Heart right ventricle (tissue), 16 donors: ENCODE measurements around the gene ZNF423. TPM values are rescaled to one million over a fixed set of nuclear protein-coding genes. Genes with fewer than 3 reads are reported as not detected.
A peak's percentile ranks its signal among the peaks of the same experiment; 100 is the strongest.

Experiments used
- ATAC-seq, 8 donors: fragments of 200-7000 bp; cut with Tn5 transposase; one replicate each; pipeline ENCODE4 v1.9.1; 2020; ENCODE audit warnings: mild to moderate bottlenecking in 8 of 8, moderate library complexity in 8 of 8, moderate number of reproducible peaks in 1 of 8
- DNase-seq, 2 donors: peaks; one replicate each; pipeline ENCODE4 v3.0.0-alpha.2; 2020
- H3K27ac ChIP-seq, 10 donors: fragments of 200-600 bp; sonication (generic) in 2 of 10; one replicate each; pipeline versions ENCODE4 v1.5.0 to v1.8.0; 2020 to 2022; ENCODE audit warnings: mild to moderate bottlenecking in 3 of 10
- H3K27me3 ChIP-seq, 7 donors: fragments of 200-600 bp; one replicate each; pipeline ENCODE4 v1.8.0; 2021 to 2022; ENCODE audit warnings: mild to moderate bottlenecking in 2 of 7
- H3K36me3 ChIP-seq, 9 donors: fragments of 200-600 bp; sonication (generic) in 1 of 9; one replicate each; pipeline versions ENCODE4 v1.5.0 to v1.8.0; 2020 to 2022; ENCODE audit warnings: mild to moderate bottlenecking in 2 of 9
- H3K4me1 ChIP-seq, 9 donors: fragments of 200-600 bp; sonication (generic) in 1 of 9; one replicate each; pipeline versions ENCODE4 v1.5.0 to v1.8.0; 2020 to 2022; ENCODE audit warnings: mild to moderate bottlenecking in 4 of 9
- H3K4me3 ChIP-seq, 10 donors: fragments of 200-600 bp; sonication (generic) in 2 of 10; one replicate each; pipeline versions ENCODE4 v1.5.0 to v1.8.0; 2020 to 2022; ENCODE audit warnings: mild to moderate bottlenecking in 7 of 10, moderate library complexity in 2 of 10
- H3K9me3 ChIP-seq, 11 donors: fragments of 200-600 bp in 10 of 11; sonication (generic) in 2 of 11; one replicate each; pipeline versions ENCODE4 v1.5.0 to v1.8.0; 2013 to 2022; ENCODE audit warnings: mild to moderate bottlenecking in 2 of 11, control low read depth in 1 of 11, moderate library complexity in 1 of 11
- CTCF ChIP-seq, 9 donors: fragments of 200-600 bp; sonication (generic) in 2 of 9; IDR thresholded peaks; one replicate each; pipeline versions ENCODE4 v1.5.0 to v1.8.0; 2021 to 2022; ENCODE audit warnings: antibody characterized with exemption in 9 of 9, mild to moderate bottlenecking in 5 of 9, moderate library complexity in 1 of 9
- WGBS, 2 donors: extraction: QIAGEN DNeasy Blood & Tissue Kit; methylation state at CpG; one replicate each; pipeline ENCODE4 v1.1.7; 2013; ENCODE audit warnings: inconsistent platforms in 1 of 2; 5-methylcytosine and 5-hydroxymethylcytosine counted together
- intact Hi-C, 10 donors: fragments of 100-400 bp; cut with DNase I; formaldehyde crosslinking; loops; one replicate each; pipeline versions ENCODE4 v1.11.1 to v1.14.2; 2022
- polyA plus RNA-seq, 2 donors: library from polyadenylated mRNA; stranded (reverse); fragments of 200-250 nt; gene quantifications; one replicate each; pipeline ENCODE4 v1.2.3, GENCODE V29; 2013
- total RNA-seq, 10 donors: library from RNA; stranded (reverse); fragmentation: NEBNext Ultra II Directional in 3 of 10; extraction: Animal tissue kit (Norgen Biotek cat#: 25700) in 3 of 10; gene quantifications; one replicate each; pipeline versions ENCODE4 v1.2.1 to v1.2.4, GENCODE V29; 2021 to 2023
- donor health status: Arrhythmogenic right ventricular cardiomyopathy.
- donor health status: ischemic (EF 13 %, LVEDD 7.1; RV severe dilation, severe dysfunction).
- donor health status: healthy with polysubstance abuse.
- donor health status: DM: no; HTN: yes; CAD: no.
- donor health status: DM: no; HTN: no; CAD: no.
- donor health status: ischemic (EF 25% LVEDD 6.9; RV normal size, moderate dysfunction).
- donor health status: ischemic (EF 25% LVEDD 5.7; RV mildly dilated, moderate dysfunction).
- donor health status: healthy.
- donor health status: DM: yes; HTN: yes; CAD: no.
- donor health status: Ischemic cardiomyopathy.
- donor health status: ischemic (EF 35%, LVEDD 5.7; RV mildly dilated, moderate dysfunction).
- donor health status: nonischemic (EF 11% LVEDD 7.7; RV severe dilation, severe dysfunction).
- donor health status: DM: yes; HTN: yes; CAD: no.
- donor health status: PGD.
- donor health status: ischemic (EF 29% LVEDD 5.4; RV normal size, mild dysfunction).
- donor health status: nonischemic (EF 23%, LVEDD 6.1; RV moderate dilation, normal function).

The ZNF423 gene
- total and polyA plus RNA-seq, 12 donors: 2.6 to 10.6 (median 7.0) TPM

DNA sequence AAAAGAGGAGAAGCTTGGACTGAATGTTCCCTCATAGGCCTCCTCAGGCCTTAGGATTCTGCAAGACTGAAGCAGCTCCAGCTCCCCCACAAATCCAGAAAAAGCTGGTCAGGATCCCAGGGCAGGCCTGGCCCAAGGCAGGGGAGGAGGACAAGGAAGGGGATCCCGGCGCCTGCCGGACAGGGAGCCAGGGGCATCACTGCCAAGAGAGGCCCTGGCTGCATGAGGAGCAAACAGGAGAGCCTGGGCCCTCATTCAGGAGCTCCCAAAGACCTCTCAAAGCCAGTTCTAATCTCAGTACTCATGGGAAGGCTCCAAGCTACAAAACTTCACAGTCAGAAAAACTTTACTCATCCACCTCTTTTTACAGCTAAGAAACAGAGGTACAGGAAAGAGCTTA lies 67.3 kb downstream of the ZNF423 start:
- no peak for TF ChIP-seq CTCF (IDR thresholded peaks at IDR 0.05)
- WGBS, 2 donors: 68% methylated on average over 3 of the region's 3 CpGs

DNA sequence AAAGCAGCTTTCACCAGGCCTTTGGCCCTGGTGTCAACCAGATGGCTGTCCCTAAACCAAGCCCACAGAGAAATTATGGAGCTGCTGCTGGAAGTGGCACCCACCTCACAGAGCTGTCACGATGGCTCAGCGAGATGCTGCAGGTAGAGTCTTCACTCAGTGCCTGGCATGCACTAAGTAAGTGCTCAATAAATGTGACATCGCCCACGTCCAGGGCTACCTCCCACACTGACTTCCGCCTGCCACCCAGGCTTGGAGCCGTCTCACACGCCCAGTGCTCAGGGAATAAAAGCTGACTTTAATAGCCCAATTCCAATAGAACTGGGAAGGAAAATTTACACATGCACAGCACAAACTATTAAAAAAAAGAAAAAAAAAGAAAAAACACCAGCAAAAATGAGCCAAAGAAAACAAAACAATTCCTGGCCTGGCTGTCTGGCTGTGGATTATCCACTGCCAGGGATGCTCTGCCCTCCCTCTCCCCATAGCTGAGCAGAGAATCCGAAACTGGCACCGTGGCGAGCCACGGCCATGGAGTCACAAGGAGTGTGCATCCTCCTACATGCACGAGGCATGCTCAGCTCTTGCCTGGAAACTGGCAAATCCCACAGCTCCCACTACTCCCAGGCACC lies 68.9 kb downstream of the ZNF423 start:
- H3K4me3 ChIP-seq: no peak overlapping the region
- intact Hi-C loops: no loop called here
- 85 to 89% methylated on average over 12 of the region's 12 CpGs for WGBS, 2 donors
- H3K36me3 ChIP-seq: peaks cover 0 to 10% (median 0%) of the 10 kb centered on the region in 9 donors
- H3K27ac ChIP-seq: no peak overlapping the region
- no peaks in the 10 kb centered on the region for H3K9me3 ChIP-seq
- H3K4me1 ChIP-seq: peaks cover 0 to 43% (median 9%) of the 10 kb centered on the region in 9 donors
- ATAC-seq (no peak), DNase-seq (no peak)
- no peak for TF ChIP-seq CTCF (IDR thresholded peaks at IDR 0.05)
- no peaks in the 10 kb centered on the region for H3K27me3 ChIP-seq

More for the DNA sequence above, 67.3 kb downstream of the ZNF423 start:
- Histone ChIP-seq H3K36me3 (peaks cover 0 to 10% (median 0%) of the 10 kb centered on the region in 9 donors), H3K4me1 (peaks cover 0 to 33% (median 4%) of the 10 kb centered on the region in 9 donors), H3K9me3 (no peaks in the 10 kb centered on the region), H3K27me3 (no peaks in the 10 kb centered on the region), H3K27ac (peak overlapping the region in 7 of 10 donors; percentile 14 to 56 (median 20)), H3K4me3 (no peak overlapping the region)
- DNase-seq: peak in 1 of 2 donors; percentile 33
- intact Hi-C loops: no loop called here
- peak in 6 of 8 donors; percentile 19 to 74 (median 60) for ATAC-seq

GRCh38 chr16:49785970-49786369 lies 69.9 kb downstream of the ZNF423 start:
- WGBS, 2 donors: 91 to 95% methylated on average over 11 of the region's 11 CpGs
- Histone ChIP-seq H3K36me3 (peaks cover 0 to 10% (median 0%) of the 10 kb centered on the region in 9 donors), H3K4me3 (no peak overlapping the region), H3K4me1 (peaks cover 0 to 50% (median 9%) of the 10 kb centered on the region in 9 donors), H3K27me3 (no peaks in the 10 kb centered on the region), H3K27ac (no peak overlapping the region), H3K9me3 (no peaks in the 10 kb centered on the region)
- ATAC-seq (no peak), DNase-seq (no peak)
- intact Hi-C loops: no loop called here
- TF ChIP-seq CTCF (IDR thresholded peaks at IDR 0.05): no peak

GRCh38 chr16:49782405-49782804 lies 73.5 kb downstream of the ZNF423 start:
- Histone ChIP-seq H3K9me3 (no peaks in the 10 kb centered on the region), H3K27me3 (no peaks in the 10 kb centered on the region), H3K4me1 (peaks cover 0 to 53% (median 16%) of the 10 kb centered on the region in 9 donors), H3K27ac (no peak overlapping the region), H3K4me3 (no peak overlapping the region), H3K36me3 (no peaks in the 10 kb centered on the region)
- intact Hi-C loops: no loop called here
- WGBS, 2 donors: 47 to 71% methylated on average over 5 of the region's 5 CpGs
- DNase-seq (peak in 1 of 2 donors; percentile 25), ATAC-seq (peak in 7 of 8 donors; percentile 24 to 68 (median 60))
- TF ChIP-seq CTCF (IDR thresholded peaks at IDR 0.05): no peak
